Lower leg skin (tissue), 4 donors: ENCODE measurements around the gene C16orf90. TPM values are rescaled to one million over a fixed set of nuclear protein-coding genes. Genes with fewer than 3 reads are reported as not detected.
"Not testable (repeated sequence)": the region's sequence is repeated elsewhere in the genome, so short reads cannot be mapped to it uniquely, and the experiment has no call there.

Source experiments
- DNase-seq, 2 donors: peaks; one replicate each; pipeline ENCODE4 v3.0.0-alpha.2; 2019; ENCODE audit warnings: low spot score in 2 of 2
- H3K4me3 ChIP-seq: fragments of 200-600 bp; sonication (generic); 2 replicates; pipeline ENCODE4 v1.5.1; 2017; ENCODE audit warnings: mild to moderate bottlenecking, low read depth; ENCODE audit not compliant: poor library complexity, severe bottlenecking
- POLR2A ChIP-seq, 2 donors: fragments of 450-650 bp; IDR thresholded peaks; one replicate each; pipeline ENCODE4 v1.6.1; 2016 to 2017; ENCODE audit warnings: antibody characterized with exemption in 2 of 2, mild to moderate bottlenecking in 1 of 2, moderate library complexity in 1 of 2
- WGBS, 2 donors: methylation state at CpG; one replicate each; pipeline ENCODE4 v1.1.5; 2018; 5-methylcytosine and 5-hydroxymethylcytosine counted together
- intact Hi-C: fragments of 100-400 bp; cut with DNase I; formaldehyde crosslinking; loops from one replicate; pipeline ENCODE4 v1.15.0; 2023; ENCODE audit warnings: low total_unique reads
- total RNA-seq, 4 donors: library from RNA; depleted of rRNA; stranded (reverse); fragments of >200 nt; gene quantifications; one replicate each; pipeline ENCODE4 v1.1.0, GENCODE V29; 2016
- TF ChIP-seq, protein P1 (sequence below), 3 donors: fragments of 450-650 bp; IDR thresholded peaks; one replicate each; pipeline ENCODE4 v1.5.1; 2016; ENCODE audit warnings: antibody characterized with exemption in 3 of 3, mild to moderate bottlenecking in 3 of 3, moderate library complexity in 2 of 3

C16orf90 gene
- total RNA-seq, 4 donors from 2014 or later = not detected

DNA sequence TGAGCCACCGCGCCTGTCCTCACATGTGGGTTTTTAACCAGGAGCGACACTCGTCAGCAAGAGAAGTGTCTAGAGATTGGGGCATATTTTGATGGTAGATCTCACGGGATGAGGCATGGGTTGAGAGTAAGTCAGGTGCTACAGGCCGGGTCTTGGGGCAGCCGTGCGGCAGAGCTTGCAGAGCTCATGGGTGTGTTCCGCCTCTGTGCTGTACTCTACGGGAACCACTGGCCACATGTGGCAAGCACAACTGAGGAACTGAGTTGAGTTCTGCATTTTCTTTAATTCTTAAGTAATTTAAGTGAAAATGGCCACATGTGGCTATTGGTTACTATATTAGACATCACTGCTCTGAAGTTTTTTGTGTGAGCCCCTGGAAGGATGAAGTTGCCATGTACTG lies 15.1 kb upstream of the C16orf90 start:
- intact Hi-C loops = no loop called here
- no peak for DNase-seq
- no peak for TF ChIP-seq POLR2A (IDR thresholded peaks at IDR 0.05)
- TF ChIP-seq, protein P1, sequence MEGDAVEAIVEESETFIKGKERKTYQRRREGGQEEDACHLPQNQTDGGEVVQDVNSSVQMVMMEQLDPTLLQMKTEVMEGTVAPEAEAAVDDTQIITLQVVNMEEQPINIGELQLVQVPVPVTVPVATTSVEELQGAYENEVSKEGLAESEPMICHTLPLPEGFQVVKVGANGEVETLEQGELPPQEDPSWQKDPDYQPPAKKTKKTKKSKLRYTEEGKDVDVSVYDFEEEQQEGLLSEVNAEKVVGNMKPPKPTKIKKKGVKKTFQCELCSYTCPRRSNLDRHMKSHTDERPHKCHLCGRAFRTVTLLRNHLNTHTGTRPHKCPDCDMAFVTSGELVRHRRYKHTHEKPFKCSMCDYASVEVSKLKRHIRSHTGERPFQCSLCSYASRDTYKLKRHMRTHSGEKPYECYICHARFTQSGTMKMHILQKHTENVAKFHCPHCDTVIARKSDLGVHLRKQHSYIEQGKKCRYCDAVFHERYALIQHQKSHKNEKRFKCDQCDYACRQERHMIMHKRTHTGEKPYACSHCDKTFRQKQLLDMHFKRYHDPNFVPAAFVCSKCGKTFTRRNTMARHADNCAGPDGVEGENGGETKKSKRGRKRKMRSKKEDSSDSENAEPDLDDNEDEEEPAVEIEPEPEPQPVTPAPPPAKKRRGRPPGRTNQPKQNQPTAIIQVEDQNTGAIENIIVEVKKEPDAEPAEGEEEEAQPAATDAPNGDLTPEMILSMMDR (IDR thresholded peaks at IDR 0.05) = no peak
- 93 to 96% methylated on average over 10 of the region's 10 CpGs for WGBS, 2 donors
- H3K4me3 ChIP-seq = no peak overlapping the region

DNA sequence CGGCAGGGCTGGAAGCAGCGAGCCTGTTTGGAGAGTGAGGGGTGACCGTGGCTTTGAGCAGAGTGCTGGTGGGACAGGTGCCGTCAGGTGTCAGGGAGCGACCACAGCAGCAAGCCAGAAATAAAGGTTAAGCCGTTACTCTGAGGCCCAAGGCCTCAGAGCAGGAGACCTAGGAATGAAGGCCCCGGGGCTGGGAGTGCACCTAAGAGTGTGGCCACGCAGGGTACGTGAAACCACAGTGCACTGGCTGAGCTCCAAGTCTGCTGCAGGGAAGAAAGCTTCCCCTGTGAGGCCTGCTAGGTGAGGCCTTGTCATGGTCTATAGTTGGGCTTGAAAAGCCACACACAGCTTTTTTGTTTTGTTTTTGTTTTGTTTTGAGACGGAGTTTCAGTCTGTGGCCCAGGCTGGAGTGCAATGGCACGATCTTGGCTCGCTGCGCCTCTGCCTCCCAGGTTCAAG lies 14.2 kb upstream of the C16orf90 start:
- no peak overlapping the region for H3K4me3 ChIP-seq
- intact Hi-C loops = no loop called here
- no peak for TF ChIP-seq POLR2A (IDR thresholded peaks at IDR 0.05)
- TF ChIP-seq, protein P1 (IDR thresholded peaks at IDR 0.05) = no peak
- WGBS, 2 donors = 66 to 75% methylated on average over 13 of the region's 13 CpGs
- DNase-seq = peak in 1 of 2 donors; percentile 88

DNA sequence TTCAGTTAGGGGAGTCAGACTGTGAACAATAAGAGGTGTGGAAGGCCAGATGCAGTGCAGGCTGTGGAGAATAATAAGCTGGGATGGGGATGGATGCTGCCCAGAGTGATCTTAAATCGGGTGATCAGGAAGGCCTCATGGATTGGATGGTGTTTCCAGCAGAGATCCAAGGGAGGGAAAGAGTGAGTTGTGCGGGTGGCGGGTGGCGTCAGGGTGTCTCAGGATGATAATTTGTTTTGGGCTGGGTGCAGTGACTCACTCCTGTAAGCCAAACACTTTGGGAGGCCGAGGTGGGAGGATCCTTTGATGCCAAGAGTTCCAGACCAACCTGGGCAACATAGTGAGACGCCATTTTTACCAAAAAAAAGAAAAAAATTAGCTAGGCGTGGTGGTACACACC lies 13.4 kb upstream of the C16orf90 start:
- WGBS, 2 donors = 85 to 88% methylated on average over 7 of the region's 7 CpGs
- no peak overlapping the region for H3K4me3 ChIP-seq
- TF ChIP-seq POLR2A (IDR thresholded peaks at IDR 0.05) = no peak
- TF ChIP-seq, protein P1 (IDR thresholded peaks at IDR 0.05) = no peak
- intact Hi-C loops = no loop called here
- peak in 1 of 2 donors; percentile 31 for DNase-seq

- no peak for TF ChIP-seq POLR2A (IDR thresholded peaks at IDR 0.05)
- intact Hi-C loops = no loop called here
- H3K4me3 ChIP-seq = no peak overlapping the region
- 60 to 80% methylated on average over 6 of the region's 6 CpGs for WGBS, 2 donors
- no peak for DNase-seq
These were observed 8.2 kb upstream of the C16orf90 start for GRCh38 chr16:3503523-3503922.

- DNase-seq = no peak
- no peak overlapping the region for H3K4me3 ChIP-seq
- intact Hi-C loops = no loop called here
- WGBS, 2 donors = 72 to 76% methylated on average over 22 of the region's 22 CpGs
- TF ChIP-seq POLR2A (IDR thresholded peaks at IDR 0.05) = no peak
- TF ChIP-seq, protein P1 (IDR thresholded peaks at IDR 0.05) = no peak
These were observed 6.6 kb upstream of the C16orf90 start for GRCh38 chr16:3501783-3502400.

- intact Hi-C loops, DNase-seq: not testable (repeated sequence)
- H3K4me3 ChIP-seq = peak overlapping the region; percentile 75
- WGBS, 2 donors = 8 to 12% methylated on average over 24 of the region's 24 CpGs
These were observed 6.1 kb upstream of the C16orf90 start for GRCh38 chr16:3501412-3501761.

DNA sequence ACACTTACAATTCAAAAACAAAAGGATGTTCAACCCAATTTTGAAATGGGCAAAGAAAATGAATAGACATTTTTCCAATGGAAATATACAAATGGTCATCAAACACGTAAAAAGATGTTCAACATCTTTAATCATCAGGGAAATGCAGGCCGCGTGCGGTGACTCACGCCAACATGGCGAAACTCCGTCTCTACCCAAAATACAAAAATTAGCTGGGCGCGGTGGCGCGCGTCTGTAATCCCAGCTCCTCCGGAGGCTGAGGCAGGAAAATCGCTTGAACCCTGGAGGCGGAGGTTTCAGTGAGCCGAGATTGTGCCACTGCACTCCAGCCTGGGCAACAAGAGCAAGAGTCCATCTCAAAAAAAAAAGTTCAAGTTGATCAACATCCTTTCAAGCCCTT lies 3.7 kb upstream of the C16orf90 start:
- TF ChIP-seq POLR2A (IDR thresholded peaks at IDR 0.05) = no peak
- TF ChIP-seq, protein P1 (IDR thresholded peaks at IDR 0.05) = no peak
- 98 to 99% methylated on average over 16 of the region's 16 CpGs for WGBS, 2 donors
- no peak for DNase-seq
- H3K4me3 ChIP-seq = no peak overlapping the region
- intact Hi-C loops = no loop called here
